Activated CD4-positive, alpha-beta T cell treated with anti-CD3 and anti-CD28 coated beads, Interleukin-2, amount 10 ng/mL, durations not matched to agents 24 days and 14 days (primary cell): Measurements from ENCODE around the gene PALLD. TPM values are rescaled to one million over a fixed set of nuclear protein-coding genes. Genes with fewer than 3 reads are reported as not detected.
"Not testable (repeated sequence)": the region's sequence is repeated elsewhere in the genome, so short reads cannot be mapped to it uniquely, and the experiment has no call there.

Experiments
- DNase-seq: peaks from one replicate; pipeline ENCODE4 v3.0.0; 2022
- H3K27ac Mint-ChIP-seq: one replicate; pipeline ENCODE4 v1.8.0; 2022; ENCODE audit warnings: mild to moderate bottlenecking, mixed read lengths
- H3K27me3 Mint-ChIP-seq: one replicate; pipeline ENCODE4 v1.8.0; 2022; ENCODE audit warnings: mixed read lengths
- H3K36me3 Mint-ChIP-seq: one replicate; pipeline ENCODE4 v1.8.0; 2022; ENCODE audit warnings: low read depth, mild to moderate bottlenecking, mixed read lengths
- H3K4me1 Mint-ChIP-seq: one replicate; pipeline ENCODE4 v1.8.0; 2021; ENCODE audit warnings: mixed read lengths
- H3K4me3 Mint-ChIP-seq: one replicate; pipeline ENCODE4 v1.8.0; 2022; ENCODE audit warnings: mild to moderate bottlenecking, moderate library complexity, mixed read lengths
- H3K9me3 Mint-ChIP-seq: one replicate; pipeline ENCODE4 v1.8.0; 2021; ENCODE audit warnings: mixed read lengths
- intact Hi-C: fragments of 100-400 bp; cut with micrococcal nuclease; formaldehyde crosslinking; loops from one replicate; pipeline ENCODE4 v1.15.1; 2023
- total RNA-seq: library from RNA; stranded (reverse); gene quantifications from 2 replicates; pipeline ENCODE4 v1.2.3, GENCODE V29; 2022

The PALLD gene
- total RNA-seq, result 34.3 and 37.9 TPM in 2 replicates

GRCh38 chr4:168496834-168497233, at the start of gene PALLD:
PALLD (plus strand) TSS chr4:168497052.
- H3K27me3 Mint-ChIP-seq, result peaks cover 38% of the 10 kb centered on the region
- no peak within 1 kb of the TSS for H3K27ac Mint-ChIP-seq
- H3K4me3 Mint-ChIP-seq, result no peak within 1 kb of the TSS
- no peaks in the 10 kb centered on the region for H3K4me1 Mint-ChIP-seq
- no peaks in the 10 kb centered on the region for H3K36me3 Mint-ChIP-seq
- H3K9me3 Mint-ChIP-seq, result peaks cover 5% of the 10 kb centered on the region
- DNase-seq, result no peak
- intact Hi-C loops, result no loop called here

GRCh38 chr4:168449063-168449462, 47.8 kb upstream of the PALLD start:
- intact Hi-C loops, H3K27me3 Mint-ChIP-seq, DNase-seq, H3K4me3 Mint-ChIP-seq, H3K27ac Mint-ChIP-seq: not testable (repeated sequence)
- H3K9me3 Mint-ChIP-seq, result peaks cover 11% of the 10 kb centered on the region
- H3K36me3 Mint-ChIP-seq, result peaks cover 58% of the 10 kb centered on the region
- peaks cover 25% of the 10 kb centered on the region for H3K4me1 Mint-ChIP-seq

- H3K4me3 Mint-ChIP-seq, result no peak overlapping the region
- intact Hi-C loops, result loop anchor here (2.0 to 5.0 kb wide), 2 partner anchors 37 to 61 kb away; no protein-coding TSS in a partner anchor
- peaks cover 11% of the 10 kb centered on the region for H3K9me3 Mint-ChIP-seq
- peak overlapping the region; percentile 45 for H3K27ac Mint-ChIP-seq
- H3K36me3 Mint-ChIP-seq, result peaks cover 65% of the 10 kb centered on the region
- no peaks in the 10 kb centered on the region for H3K27me3 Mint-ChIP-seq
- peaks cover 25% of the 10 kb centered on the region for H3K4me1 Mint-ChIP-seq
- DNase-seq, result peak; percentile 59
Observed at GRCh38 chr4:168449719-168450452, 47.0 kb upstream of the PALLD start.

- H3K9me3 Mint-ChIP-seq, result peaks cover 11% of the 10 kb centered on the region
- H3K4me1 Mint-ChIP-seq, result peaks cover 25% of the 10 kb centered on the region
- H3K27me3 Mint-ChIP-seq, result no peaks in the 10 kb centered on the region
- peaks cover 68% of the 10 kb centered on the region for H3K36me3 Mint-ChIP-seq
- H3K4me3 Mint-ChIP-seq, result no peak overlapping the region
- intact Hi-C loops, result loop anchor here (2.0 to 5.0 kb wide), 2 partner anchors 36 to 59 kb away; no protein-coding TSS in a partner anchor
- no peak for DNase-seq
- H3K27ac Mint-ChIP-seq, result peak overlapping the region; percentile 51
Observed at GRCh38 chr4:168451331-168451730, 45.5 kb upstream of the PALLD start.

GRCh38 chr4:168451744-168452390, 45.0 kb upstream of the PALLD start:
- Mint-ChIP-seq H3K9me3 (peaks cover 11% of the 10 kb centered on the region), H3K4me3 (no peak overlapping the region), H3K27ac (peak overlapping the region; percentile 51), H3K27me3 (no peaks in the 10 kb centered on the region), H3K36me3 (peaks cover 68% of the 10 kb centered on the region), H3K4me1 (peaks cover 25% of the 10 kb centered on the region)
- no peak for DNase-seq
- intact Hi-C loops, result loop anchor here (2.0 to 5.0 kb wide), 2 partner anchors 35 to 59 kb away; no protein-coding TSS in a partner anchor

- Mint-ChIP-seq H3K27me3 (no peaks in the 10 kb centered on the region), H3K4me1 (peaks cover 25% of the 10 kb centered on the region), H3K4me3 (no peak overlapping the region), H3K9me3 (peaks cover 11% of the 10 kb centered on the region), H3K36me3 (peaks cover 68% of the 10 kb centered on the region), H3K27ac (no peak overlapping the region)
- DNase-seq, result no peak
- intact Hi-C loops, result loop anchor here (5.0 kb wide), 1 partner anchor 34 kb away; no protein-coding TSS in a partner anchor
Observed at GRCh38 chr4:168453146-168453545, 43.7 kb upstream of the PALLD start.

GRCh38 chr4:168458256-168458655, 38.6 kb upstream of the PALLD start:
- Mint-ChIP-seq H3K36me3 (peaks cover 62% of the 10 kb centered on the region), H3K27ac (peak overlapping the region; percentile 66)
- H3K4me1 Mint-ChIP-seq, DNase-seq, H3K27me3 Mint-ChIP-seq, H3K9me3 Mint-ChIP-seq, H3K4me3 Mint-ChIP-seq, intact Hi-C loops: not testable (repeated sequence)

- Mint-ChIP-seq H3K36me3 (peaks cover 54% of the 10 kb centered on the region), H3K4me3 (no peak overlapping the region), H3K9me3 (peaks cover 3% of the 10 kb centered on the region), H3K4me1 (peaks cover 2% of the 10 kb centered on the region), H3K27me3 (no peaks in the 10 kb centered on the region), H3K27ac (no peak overlapping the region)
- intact Hi-C loops, result no loop called here
- no peak for DNase-seq
Observed at GRCh38 chr4:168461821-168462220, 35.0 kb upstream of the PALLD start.

GRCh38 chr4:168472920-168473319, 23.9 kb upstream of the PALLD start:
- Mint-ChIP-seq H3K27ac (no peak overlapping the region), H3K27me3 (no peaks in the 10 kb centered on the region), H3K4me3 (no peak overlapping the region), H3K9me3 (peaks cover 6% of the 10 kb centered on the region), H3K4me1 (peaks cover 29% of the 10 kb centered on the region), H3K36me3 (peaks cover 49% of the 10 kb centered on the region)
- no peak for DNase-seq
- intact Hi-C loops, result no loop called here

- H3K4me3 Mint-ChIP-seq, result no peak overlapping the region
- peaks cover 41% of the 10 kb centered on the region for H3K4me1 Mint-ChIP-seq
- intact Hi-C loops, result no loop called here
- peaks cover 41% of the 10 kb centered on the region for H3K36me3 Mint-ChIP-seq
- H3K9me3 Mint-ChIP-seq, result peaks cover 6% of the 10 kb centered on the region
- no peak overlapping the region for H3K27ac Mint-ChIP-seq
- DNase-seq, result no peak
- no peaks in the 10 kb centered on the region for H3K27me3 Mint-ChIP-seq
Observed at GRCh38 chr4:168474660-168475320, 22.1 kb upstream of the PALLD start.

- no peak for DNase-seq
- H3K27ac Mint-ChIP-seq, result no peak overlapping the region
- no peak overlapping the region for H3K4me3 Mint-ChIP-seq
- H3K27me3 Mint-ChIP-seq, result no peaks in the 10 kb centered on the region
- H3K36me3 Mint-ChIP-seq, result peaks cover 33% of the 10 kb centered on the region
- peaks cover under 1% of the 10 kb centered on the region for H3K9me3 Mint-ChIP-seq
- H3K4me1 Mint-ChIP-seq, result peaks cover 45% of the 10 kb centered on the region
- intact Hi-C loops, result no loop called here
Observed at GRCh38 chr4:168475745-168476144, 21.1 kb upstream of the PALLD start.

GRCh38 chr4:168478868-168479267, 18.0 kb upstream of the PALLD start:
- intact Hi-C loops, result no loop called here
- Mint-ChIP-seq H3K36me3 (peaks cover 14% of the 10 kb centered on the region), H3K27me3 (no peaks in the 10 kb centered on the region), H3K9me3 (no peaks in the 10 kb centered on the region), H3K27ac (peak overlapping the region; percentile 23), H3K4me3 (peak overlapping the region; percentile 98), H3K4me1 (peaks cover 64% of the 10 kb centered on the region)
- no peak for DNase-seq

- intact Hi-C loops, result loop anchor here (1.0 to 10.0 kb wide), 5 partner anchors 29 to 1132 kb away; partner anchors contain the start of genes DDX60 and NEK1
- Mint-ChIP-seq H3K4me1 (peaks cover 60% of the 10 kb centered on the region), H3K9me3 (peaks cover 5% of the 10 kb centered on the region), H3K27me3 (no peaks in the 10 kb centered on the region), H3K27ac (peak overlapping the region; percentile 99), H3K4me3 (peak overlapping the region; percentile 98), H3K36me3 (peaks cover 10% of the 10 kb centered on the region)
- peak; percentile 85 for DNase-seq
Observed at GRCh38 chr4:168480931-168481611, 15.8 kb upstream of the PALLD start.
